H1 (cell line): ENCODE data around the gene CCSER2. TPM values are rescaled to one million over a fixed set of nuclear protein-coding genes. Genes with fewer than 3 reads are reported as not detected.

Source experiments
- CTCF ChIA-PET: fragments of 300-600 bp; sonication (Branson Sonifier 250); formaldehyde crosslinking; loops from one replicate; lab custom pipeline; 2021; ENCODE audit not compliant: partially characterized antibody; lab: Charles Lee
- POLR2A ChIA-PET: fragments of 300-600 bp; sonication (Branson Sonifier 250); formaldehyde crosslinking; loops from one replicate; lab custom pipeline; 2021; ENCODE audit warnings: inconsistent platforms; ENCODE audit not compliant: partially characterized antibody; lab: Charles Lee
- DNase-seq, 2 experiments: peaks; one replicate each; pipeline versions ENCODE4 v3.0.0 to v3.0.0-alpha.2; 2010 to 2022; ENCODE audit warnings: low spot score in 2 of 2, low read depth in 1 of 2, mixed read lengths in 1 of 2
- FAIRE-seq: peaks from 2 replicates; lab custom pipeline; 2011; peaks lifted over from hg19 to GRCh38; lab: Jason Lieb, UNC
- H2AFZ ChIP-seq: 2 replicates; pipeline ENCODE4 v1.8.1; 2012; ENCODE audit warnings: low read length, inconsistent platforms
- H2AK5ac ChIP-seq: 2 replicates; pipeline ENCODE4 v1.6.1; 2013; ENCODE audit warnings: low read depth, low read length
- H2BK120ac ChIP-seq: replicated peaks from 2 replicates; pipeline ENCODE3; 2013; ENCODE audit warnings: low read depth, low read length, inconsistent platforms
- H2BK12ac ChIP-seq: 2 replicates; pipeline ENCODE4 v1.6.1; 2013; ENCODE audit warnings: low read depth, low read length
- H2BK15ac ChIP-seq: 2 replicates; pipeline ENCODE4 v1.6.1; 2013; ENCODE audit warnings: low read length
- H2BK20ac ChIP-seq: 2 replicates; pipeline ENCODE4 v1.6.1; 2013; ENCODE audit warnings: low read length
- H2BK5ac ChIP-seq: 2 replicates; pipeline ENCODE4 v1.6.1; 2013; ENCODE audit warnings: low read depth, low read length
- H3K14ac ChIP-seq: 2 replicates; pipeline ENCODE4 v1.6.1; 2013; ENCODE audit warnings: inconsistent platforms; ENCODE audit not compliant: insufficient read length
- H3K18ac ChIP-seq: 2 replicates; pipeline ENCODE4 v1.6.1; 2013; ENCODE audit warnings: low read length; ENCODE audit errors: extremely low read depth
- H3K23ac ChIP-seq: 2 replicates; pipeline ENCODE4 v1.6.1; 2013; ENCODE audit warnings: inconsistent platforms; ENCODE audit not compliant: insufficient read length
- H3K23me2 ChIP-seq: 2 replicates; pipeline ENCODE4 v1.6.1; 2013; ENCODE audit warnings: low read depth, low read length
- H3K27ac ChIP-seq: 2 replicates; pipeline ENCODE4 v1.6.1; 2011; ENCODE audit warnings: low read depth, low read length, inconsistent platforms
- H3K27me3 ChIP-seq, 4 experiments: replicated peaks in 1 of 4; 1 replicate in 1 of 4; 2 replicates in 3 of 4; pipeline versions ENCODE4 v1.6.1 to v1.8.1; 2011 to 2013; ENCODE audit warnings: low read length in 3 of 4, mild to moderate bottlenecking in 3 of 4, inconsistent platforms in 2 of 4, mixed read lengths in 2 of 4, moderate library complexity in 1 of 4; ENCODE audit not compliant: control insufficient read depth in 3 of 4, insufficient read depth in 3 of 4; ENCODE audit errors: extremely low read depth in 1 of 4
- H3K36me3 ChIP-seq, 4 experiments: 2 replicates each; pipeline versions ENCODE4 v1.6.1 to v1.8.1; 2011 to 2013; ENCODE audit warnings: mild to moderate bottlenecking in 4 of 4, low read length in 3 of 4, moderate library complexity in 2 of 4, control low read depth in 1 of 4, inconsistent platforms in 1 of 4; ENCODE audit not compliant: insufficient read depth in 4 of 4, control insufficient read depth in 2 of 4
- H3K4ac ChIP-seq: replicated peaks from 2 replicates; pipeline ENCODE3; 2013; ENCODE audit warnings: low read length, low read depth, mixed read lengths, inconsistent platforms; ENCODE audit not compliant: insufficient read length
- H3K4me1 ChIP-seq, 4 experiments: replicated peaks in 1 of 4; 1 replicate in 1 of 4; 2 replicates in 3 of 4; pipeline versions ENCODE4 v1.6.1 to v1.8.1; 2011 to 2013; ENCODE audit warnings: low read length in 3 of 4, inconsistent platforms in 2 of 4, mixed read lengths in 1 of 4; ENCODE audit not compliant: insufficient read depth in 4 of 4, control insufficient read depth in 3 of 4
- H3K4me2 ChIP-seq, 2 experiments: 2 replicates each; pipeline versions ENCODE4 v1.6.1 to v1.8.1; 2011 to 2013; ENCODE audit warnings: low read depth in 2 of 2, low read length in 2 of 2, control low read depth in 1 of 2, inconsistent platforms in 1 of 2, mild to moderate bottlenecking in 1 of 2; ENCODE audit not compliant: insufficient read depth in 1 of 2
- H3K4me3 ChIP-seq, 4 experiments: fragments of 200-600, 300-600 bp in 1 of 4; sonication (generic), shearing (Covaris generic), sonication (Bioruptor Twin) in 1 of 4; 2 replicates each; pipeline versions ENCODE4 v1.5.1 to v1.8.1; 2011 to 2016; ENCODE audit warnings: low read length in 4 of 4, low read depth in 3 of 4, control low read depth in 2 of 4, inconsistent platforms in 2 of 4, mild to moderate bottlenecking in 2 of 4, mixed read lengths in 1 of 4, moderate library complexity in 1 of 4; ENCODE audit not compliant: insufficient read depth in 2 of 4; ENCODE audit errors: extremely low read depth in 1 of 4
- H3K56ac ChIP-seq: replicated peaks from 2 replicates; pipeline ENCODE3; 2013; ENCODE audit warnings: low read depth, mild to moderate bottlenecking, mixed read lengths, low read length, inconsistent platforms; ENCODE audit not compliant: insufficient read length
- H3K79me1 ChIP-seq: 2 replicates; pipeline ENCODE4 v1.6.1; 2013; ENCODE audit warnings: low read depth, low read length, control low read depth
- H3K79me2 ChIP-seq, 2 experiments: 2 replicates each; pipeline versions ENCODE4 v1.6.1 to v1.8.1; 2012 to 2013; ENCODE audit warnings: low read length in 2 of 2, mild to moderate bottlenecking in 2 of 2, inconsistent platforms in 1 of 2; ENCODE audit not compliant: insufficient read depth in 2 of 2, control insufficient read depth in 1 of 2
- H3K9ac ChIP-seq, 4 experiments: replicated peaks in 1 of 4; 1 replicate in 1 of 4; 2 replicates in 3 of 4; pipeline versions ENCODE4 v1.6.1 to v1.8.1; 2011 to 2013; ENCODE audit warnings: low read depth in 3 of 4, low read length in 3 of 4, control low read depth in 2 of 4, mild to moderate bottlenecking in 2 of 4, moderate library complexity in 2 of 4, inconsistent platforms in 1 of 4; ENCODE audit errors: extremely low read depth in 1 of 4
- H3K9me3 ChIP-seq, 2 experiments: 2 replicates each; pipeline versions ENCODE4 v1.6.1 to v1.8.1; 2012 to 2013; ENCODE audit warnings: mild to moderate bottlenecking in 2 of 2, moderate library complexity in 2 of 2, control low read depth in 1 of 2, inconsistent platforms in 1 of 2, low read depth in 1 of 2, low read length in 1 of 2, mixed read lengths in 1 of 2; ENCODE audit not compliant: insufficient read depth in 2 of 2
- H4K20me1 ChIP-seq, 2 experiments: replicated peaks in 1 of 2; 2 replicates each; pipeline versions ENCODE3 to v1.8.1; 2011 to 2013; ENCODE audit warnings: inconsistent platforms in 2 of 2, low read length in 2 of 2, mild to moderate bottlenecking in 1 of 2; ENCODE audit not compliant: insufficient read depth in 2 of 2, control insufficient read depth in 1 of 2
- H4K5ac ChIP-seq: 2 replicates; pipeline ENCODE4 v1.6.1; 2013; ENCODE audit warnings: low read length, low read depth, mixed read lengths, inconsistent platforms; ENCODE audit not compliant: insufficient read length
- H4K8ac ChIP-seq: 2 replicates; pipeline ENCODE4 v1.8.0; 2013; ENCODE audit warnings: mild to moderate bottlenecking, moderate library complexity, low read length, inconsistent platforms; ENCODE audit not compliant: insufficient read depth; ENCODE audit errors: extremely low read depth
- H4K91ac ChIP-seq: replicated peaks from 2 replicates; pipeline ENCODE3; 2013; ENCODE audit warnings: low read length, mixed read lengths, inconsistent platforms; ENCODE audit not compliant: insufficient read length
- BACH1 ChIP-seq: IDR thresholded peaks from 2 replicates; pipeline ENCODE4 v1.6.1; 2012; ENCODE audit warnings: low read length, improper control_type of control experiment
- CHD2 ChIP-seq: IDR thresholded peaks from 2 replicates; pipeline ENCODE4 v1.6.1; 2012; ENCODE audit warnings: low read length, improper control_type of control experiment
- KDM4A ChIP-seq: IDR thresholded peaks from one replicate; pipeline ENCODE4 v1.7.1; 2012; ENCODE audit warnings: low read depth, mild to moderate bottlenecking, moderate library complexity, low read length, inconsistent platforms; ENCODE audit not compliant: severe bottlenecking
- MAFK ChIP-seq: IDR thresholded peaks from 2 replicates; pipeline ENCODE4 v1.6.1; 2012; ENCODE audit warnings: low read depth, mild to moderate bottlenecking, improper control_type of control experiment, low read length
- WGBS, 2 experiments: shearing (Covaris generic) in 1 of 2; methylation state at CpG; one replicate each; pipeline versions ENCODE4 v1.1.6 to v1.1.7; 2013 to 2015; ENCODE audit warnings: low lambda C conversion rate in 2 of 2, mixed read lengths in 2 of 2, inconsistent platforms in 1 of 2, low coverage in 1 of 2, missing lambda C conversion rate in 1 of 2; ENCODE audit not compliant: insufficient replicate concordance in 2 of 2, insufficient coverage in 1 of 2, insufficient read length in 1 of 2; ENCODE audit errors: extremely low coverage in 1 of 2, missing lambda C conversion rate in 1 of 2; 5-methylcytosine and 5-hydroxymethylcytosine counted together
- polyA plus RNA-seq, 7 experiments: library from polyadenylated mRNA; depleted of rRNA in 3 of 7; stranded (reverse) in 5 of 7; unstranded in 2 of 7; fragments of >200 nt in 5 of 7; fragments of 200-250 nt in 2 of 7; gene quantifications; 1 replicate in 5 of 7; 2 replicates in 1 of 7; 4 replicates in 1 of 7; pipeline versions ENCODE4 v1.2.1 to v1.2.3, GENCODE V29; 2011 to 2013; ENCODE audit warnings: missing spikeins in 2 of 7, mixed read lengths in 2 of 7
- total RNA-seq: library from RNA; stranded (reverse); fragmentation: NEBNext Ultra II Directional; extraction: Animal tissue kit (Norgen Biotek cat#: 25700); gene quantifications from 2 replicates; pipeline ENCODE4 v1.2.1, GENCODE V29; 2021

CCSER2 gene
- total and polyA plus RNA-seq, 2 of the 8 experiments (the other 6 are each of a cell fraction or from before 2014, with no cell fraction given), result 6.9 to 30.5 TPM

DNA sequence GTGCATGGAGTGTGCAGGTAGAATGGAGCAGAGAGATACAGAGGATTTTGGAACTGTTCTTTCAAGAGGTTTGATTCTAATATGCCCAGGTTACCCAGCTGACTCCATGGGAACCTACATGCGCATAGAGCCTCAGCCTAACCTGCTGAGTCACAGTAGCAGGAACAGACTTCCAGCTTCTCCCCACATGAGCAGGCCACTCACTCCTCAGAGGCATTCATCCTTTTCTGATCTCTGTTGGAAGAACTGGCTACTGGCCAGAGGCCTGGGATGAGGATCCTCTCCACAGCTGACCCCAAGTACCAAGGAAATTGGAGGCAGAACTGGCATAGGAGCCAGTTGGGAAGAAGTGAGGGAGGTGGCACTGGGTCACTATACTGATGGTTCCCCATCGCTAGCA, 17.9 kb upstream of the CCSER2 start:
- Histone ChIP-seq H2BK20ac (no peak overlapping the region), H3K56ac (no peak overlapping the region), H2BK15ac (no peak overlapping the region), H4K8ac (no peak overlapping the region), H3K4me3 (no peak overlapping the region), H2BK12ac (no peak overlapping the region; the same call in 1 of the 2 replicates), H3K4me2 (no peak overlapping the region), H2AK5ac (no peak overlapping the region), H2BK120ac (no peak overlapping the region), H3K23me2 (no peaks in the 10 kb centered on the region; the same call in 1 of the 2 replicates), H3K4ac (no peak overlapping the region), H2AFZ (peak overlapping the region; percentile 76; the same call in 1 of the 2 replicates), H4K20me1 (no peaks in the 10 kb centered on the region), H4K91ac (no peak overlapping the region), H3K18ac (no peak overlapping the region), H3K36me3 (no peaks in the 10 kb centered on the region), H3K79me2 (no peaks in the 10 kb centered on the region), H2BK5ac (no peak overlapping the region), H3K27me3 (no peaks in the 10 kb centered on the region), H3K4me1 (peaks cover 0 to 5% (median 3%) of the 10 kb centered on the region in 4 experiments; a peak in 3 of 7 replicates), H3K9me3 (no peaks in the 10 kb centered on the region), H3K79me1 (no peaks in the 10 kb centered on the region), H3K14ac (no peak overlapping the region), H4K5ac (no peak overlapping the region), H3K27ac (no peak overlapping the region), H3K9ac (no peak overlapping the region), H3K23ac (no peak overlapping the region)
- no peak for DNase-seq
- CTCF ChIA-PET, result interaction anchor here (0.9 to 1.7 kb wide), 5 partner anchors 11 to 226 kb away, joined by 4 to 7 read pairs (median 4); no protein-coding TSS in a partner anchor
- FAIRE-seq, result no peak
- no peak for TF ChIP-seq KDM4A
- TF ChIP-seq CHD2, result no peak
- TF ChIP-seq MAFK, result 0 out of 2 replicates have a peak, but pooled peaks have one; percentile 5
- peak; percentile 69; the same call in 1 of the 2 replicates for TF ChIP-seq BACH1
- 96% methylated on average over 2 of the region's 2 CpGs; no CpG with 5 or more reads in 1 of the 2 experiments for WGBS, 2 experiments
- POLR2A ChIA-PET, result interaction anchor here (0.8 kb wide), 1 partner anchor 18 kb away, joined by 3 read pairs; the partner anchor contains the start of gene CCSER2
